B cell (primary cell): ENCODE measurements around the gene USP36. TPM values are rescaled to one million over a fixed set of nuclear protein-coding genes. Genes with fewer than 3 reads are reported as not detected.
A peak's percentile ranks its signal among the peaks of the same experiment; 100 is the strongest.
"Not testable (repeated sequence)": the region's sequence is repeated elsewhere in the genome, so short reads cannot be mapped to it uniquely, and the experiment has no call there.

ENCODE experiments used
- ATAC-seq: fragments of 200-7000 bp; cut with Tn5 transposase; one replicate; pipeline ENCODE4 v1.10.0; 2021; ENCODE audit warnings: low read depth, mild to moderate bottlenecking, moderate number of reproducible peaks, moderate library complexity
- CTCF ChIA-PET: fragments of 350-600 bp; sonication (Branson Sonifier 250); formaldehyde crosslinking; loops from one replicate; lab custom pipeline; 2021; ENCODE audit warnings: antibody characterized with exemption, inconsistent platforms; lab: Charles Lee
- POLR2A ChIA-PET: fragments of 350-600 bp; sonication (Branson Sonifier 250); formaldehyde crosslinking; loops from one replicate; lab custom pipeline; 2021; ENCODE audit warnings: antibody characterized with exemption; lab: Charles Lee
- DNase-seq: peaks from one replicate; pipeline ENCODE4 v3.0.0; 2013
- H2AFZ ChIP-seq: 2 replicates; pipeline ENCODE4 v1.6.1; 2012; ENCODE audit warnings: mild to moderate bottlenecking, low read depth, low read length; ENCODE audit not compliant: insufficient read depth, poor library complexity, severe bottlenecking
- H3K27ac ChIP-seq, 2 donors: 1 replicate in 1 of 2; 2 replicates in 1 of 2; pipeline ENCODE4 v1.5.1; 2012 to 2013; ENCODE audit warnings: low read length in 2 of 2, mild to moderate bottlenecking in 2 of 2, moderate library complexity in 1 of 2
- H3K27me3 ChIP-seq, 4 experiments: fragments of 200-600 bp in 1 of 4; sonication (generic) in 1 of 4; replicated peaks in 1 of 4; 1 replicate in 2 of 4; 2 replicates in 2 of 4; pipeline versions ENCODE4 v1.6.1 to v1.7.0; 2013 to 2016; ENCODE audit warnings: low read length in 3 of 4, mild to moderate bottlenecking in 2 of 4, mixed read lengths in 1 of 4, moderate library complexity in 1 of 4; ENCODE audit not compliant: insufficient read depth in 4 of 4, control insufficient read depth in 3 of 4; ENCODE audit errors: control extremely low read depth in 1 of 4
- H3K36me3 ChIP-seq, 2 experiments: replicated peaks in 1 of 2; 1 replicate in 1 of 2; 2 replicates in 1 of 2; pipeline versions ENCODE4 v1.6.1 to v1.7.1; 2013; ENCODE audit warnings: low read length in 1 of 2; ENCODE audit not compliant: insufficient read depth in 2 of 2, control insufficient read depth in 1 of 2; ENCODE audit errors: control extremely low read depth in 1 of 2, extremely low read depth in 1 of 2
- H3K4me1 ChIP-seq, 2 donors: fragments of 200-600 bp in 1 of 2; sonication (generic) in 1 of 2; 1 replicate in 1 of 2; 2 replicates in 1 of 2; pipeline versions ENCODE4 v1.5.1 to v1.6.1; 2013 to 2017; ENCODE audit warnings: low read length in 2 of 2; ENCODE audit not compliant: control insufficient read depth in 2 of 2, insufficient read depth in 2 of 2
- H3K4me2 ChIP-seq: replicated peaks from 2 replicates; pipeline ENCODE3; 2012; ENCODE audit warnings: mild to moderate bottlenecking, low read depth, low read length; ENCODE audit not compliant: poor library complexity, severe bottlenecking
- H3K4me3 ChIP-seq, 5 experiments: fragments of 200-600 bp in 1 of 5; sonication (generic) in 1 of 5; 1 replicate in 3 of 5; 2 replicates in 2 of 5; pipeline versions ENCODE4 v1.5.1 to v1.7.0; 2011 to 2016; ENCODE audit warnings: low read length in 4 of 5, mild to moderate bottlenecking in 4 of 5, low read depth in 2 of 5, control low read depth in 1 of 5, moderate library complexity in 1 of 5; ENCODE audit not compliant: insufficient read depth in 1 of 5; ENCODE audit errors: control extremely low read depth in 1 of 5, extremely low read depth in 1 of 5
- H3K79me2 ChIP-seq: fragments of 200-600 bp; sonication (generic); one replicate; pipeline ENCODE4 v1.6.0; 2016; ENCODE audit warnings: low read length; ENCODE audit not compliant: control insufficient read depth, insufficient read depth
- H3K9ac ChIP-seq: fragments of 200-600 bp; sonication (generic); 2 replicates; pipeline ENCODE4 v1.6.1; 2017; ENCODE audit warnings: mild to moderate bottlenecking, low read length, moderate library complexity
- H3K9me3 ChIP-seq, 3 donors: one replicate each; pipeline versions ENCODE4 v1.6.1 to v1.7.1; 2013; ENCODE audit warnings: low read length in 2 of 3; ENCODE audit not compliant: control insufficient read depth in 2 of 3, insufficient read depth in 1 of 3; ENCODE audit errors: control extremely low read depth in 1 of 3
- H4K20me1 ChIP-seq: 2 replicates; pipeline ENCODE4 v1.6.0; 2012; ENCODE audit warnings: mild to moderate bottlenecking, low read length; ENCODE audit not compliant: insufficient read depth, control insufficient read depth, poor library complexity, severe bottlenecking
- H3K27ac Mint-ChIP-seq: one replicate; pipeline ENCODE4 v1.8.0; 2021; ENCODE audit warnings: mixed read lengths
- H3K27me3 Mint-ChIP-seq: one replicate; pipeline ENCODE4 v1.8.0; 2021; ENCODE audit warnings: mixed read lengths
- H3K4me1 Mint-ChIP-seq: one replicate; pipeline ENCODE4 v1.8.0; 2021; ENCODE audit warnings: mixed read lengths
- H3K4me3 Mint-ChIP-seq: one replicate; pipeline ENCODE4 v1.8.0; 2021; ENCODE audit warnings: mixed read lengths
- H3K9me3 Mint-ChIP-seq: one replicate; pipeline ENCODE4 v1.8.0; 2022; ENCODE audit warnings: mixed read lengths; ENCODE audit not compliant: insufficient read depth
- EZH2 ChIP-seq: IDR thresholded peaks from 2 replicates; pipeline ENCODE4 v1.6.1; 2012; ENCODE audit warnings: borderline replicate concordance, low read depth, mild to moderate bottlenecking, moderate library complexity, low read length; ENCODE audit not compliant: insufficient read depth, poor library complexity, severe bottlenecking
- WGBS: methylation state at CpG from one replicate; pipeline ENCODE4 v1.1.5; 2013; ENCODE audit warnings: missing lambda C conversion rate; ENCODE audit not compliant: insufficient coverage; 5-methylcytosine and 5-hydroxymethylcytosine counted together
- intact Hi-C: fragments of 100-400 bp; cut with micrococcal nuclease; formaldehyde crosslinking; loops from one replicate; pipeline ENCODE4 v1.10.0; 2022
- polyA minus RNA-seq: library from RNA; depleted of rRNA, polyadenylated mRNA; stranded (reverse); fragments of >200 nt; gene quantifications from 2 replicates; pipeline ENCODE4 v1.2.3, GENCODE V29; 2012
- polyA plus RNA-seq: library from polyadenylated mRNA; depleted of rRNA; stranded (reverse); fragments of >200 nt; gene quantifications from 2 replicates; pipeline ENCODE4 v1.2.3, GENCODE V29; 2012
- total RNA-seq, 2 donors: library from RNA; stranded (reverse); fragments of 120-200 nt in 1 of 2; gene quantifications; 1 replicate in 1 of 2; 2 replicates in 1 of 2; pipeline versions ENCODE4 v1.2.3 to v1.2.4, GENCODE V29; 2013 to 2022
- TF ChIP-seq, protein P1 (sequence below): fragments of 200-600 bp; IDR thresholded peaks from one replicate; pipeline ENCODE4 v1.8.0; 2022; ENCODE audit warnings: antibody characterized with exemption, mild to moderate bottlenecking

Gene USP36
- total RNA-seq (137 and 145 TPM in 2 replicates), polyA plus RNA-seq (52.2 and 59.7 TPM in 2 replicates), polyA minus RNA-seq (67.0 and 168 TPM in 2 replicates)
- total RNA-seq (2013) = 23.4 TPM

- Mint-ChIP-seq H3K4me1 (peaks cover 37% of the 10 kb centered on the region), H3K27me3 (no peaks in the 10 kb centered on the region)
- TF ChIP-seq, protein P1, sequence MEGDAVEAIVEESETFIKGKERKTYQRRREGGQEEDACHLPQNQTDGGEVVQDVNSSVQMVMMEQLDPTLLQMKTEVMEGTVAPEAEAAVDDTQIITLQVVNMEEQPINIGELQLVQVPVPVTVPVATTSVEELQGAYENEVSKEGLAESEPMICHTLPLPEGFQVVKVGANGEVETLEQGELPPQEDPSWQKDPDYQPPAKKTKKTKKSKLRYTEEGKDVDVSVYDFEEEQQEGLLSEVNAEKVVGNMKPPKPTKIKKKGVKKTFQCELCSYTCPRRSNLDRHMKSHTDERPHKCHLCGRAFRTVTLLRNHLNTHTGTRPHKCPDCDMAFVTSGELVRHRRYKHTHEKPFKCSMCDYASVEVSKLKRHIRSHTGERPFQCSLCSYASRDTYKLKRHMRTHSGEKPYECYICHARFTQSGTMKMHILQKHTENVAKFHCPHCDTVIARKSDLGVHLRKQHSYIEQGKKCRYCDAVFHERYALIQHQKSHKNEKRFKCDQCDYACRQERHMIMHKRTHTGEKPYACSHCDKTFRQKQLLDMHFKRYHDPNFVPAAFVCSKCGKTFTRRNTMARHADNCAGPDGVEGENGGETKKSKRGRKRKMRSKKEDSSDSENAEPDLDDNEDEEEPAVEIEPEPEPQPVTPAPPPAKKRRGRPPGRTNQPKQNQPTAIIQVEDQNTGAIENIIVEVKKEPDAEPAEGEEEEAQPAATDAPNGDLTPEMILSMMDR = no peak
- TF ChIP-seq EZH2 = no peak
These were observed at the start of gene USP36 for GRCh38 chr17:78840780-78841611. USP36 (minus strand) TSS chr17:78840814; CDS start chr17:78836363, 4,451 bp downstream.

DNA sequence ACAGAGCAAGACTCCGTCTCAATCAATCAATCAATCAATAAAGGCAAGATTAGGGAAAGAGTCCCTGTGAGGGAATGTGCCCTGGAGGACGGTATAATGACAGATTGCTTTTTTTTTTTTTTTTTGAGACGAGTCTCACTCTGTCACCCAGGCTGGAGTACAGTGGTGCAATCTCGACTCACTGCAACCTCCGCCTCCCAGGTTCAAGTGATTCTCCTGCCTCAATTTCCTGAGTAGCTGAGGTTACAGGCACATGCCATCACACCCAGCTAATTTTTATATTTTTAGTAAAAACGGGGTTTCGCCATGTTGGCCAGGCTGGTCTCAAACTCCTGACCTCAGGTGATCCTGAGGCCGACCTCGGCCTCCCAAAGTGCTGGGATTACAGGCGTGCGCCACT lies 49.5 kb upstream of the USP36 start:
- H3K9me3 Mint-ChIP-seq, ATAC-seq, DNase-seq, H3K27me3 ChIP-seq, H3K9me3 ChIP-seq, intact Hi-C loops, H2AFZ ChIP-seq, H3K27me3 Mint-ChIP-seq, H4K20me1 ChIP-seq, H3K36me3 ChIP-seq, H3K79me2 ChIP-seq: not testable (repeated sequence)
- ChIA-PET CTCF (interaction anchor here (1.1 to 7.7 kb wide), 4 partner anchors 8 to 81 kb away, joined by 4 to 42 read pairs (median 6); no protein-coding TSS in a partner anchor), POLR2A (interaction anchor here (0.6 to 0.7 kb wide), 5 partner anchors 15 to 489 kb away, joined by 3 to 6 read pairs (median 4); partner anchors contain the start of gene CANT1)
- WGBS = 70% methylated on average over 7 of the region's 11 CpGs
- Histone ChIP-seq H3K4me1 (peaks cover 41 to 53% of the 10 kb centered on the region in 2 donors), H3K9ac (peak overlapping the region; percentile 70), H3K4me3 (peak overlapping the region; percentile 5 to 71 (median 53)), H3K27ac (peak overlapping the region; percentile 93 to 96), H3K4me2 (peak overlapping the region; percentile 86)
- H3K4me3 Mint-ChIP-seq = peak overlapping the region; percentile 88
- peaks cover 58% of the 10 kb centered on the region for H3K4me1 Mint-ChIP-seq
- peak overlapping the region; percentile 93 for H3K27ac Mint-ChIP-seq

More at GRCh38 chr17:78840780-78841611, at the start of gene USP36:
- intact Hi-C loops = loop anchor here (1.0 to 10.0 kb wide), 6 partner anchors 48 to 1752 kb away; partner anchors contain the start of gene CYTH1
- no peaks in the 10 kb centered on the region for H3K9me3 Mint-ChIP-seq
- peaks cover 45% of the 10 kb centered on the region for H3K79me2 ChIP-seq
- POLR2A ChIA-PET = interaction anchor here (0.6 to 1.0 kb wide), 5 partner anchors 31 to 210 kb away, joined by 3 to 7 read pairs (median 4); no protein-coding TSS in a partner anchor
- H3K36me3 ChIP-seq = peaks cover 2 to 14% of the 10 kb centered on the region in 2 experiments
- H3K4me1 ChIP-seq = peaks cover 21 to 24% of the 10 kb centered on the region in 2 donors
- peak within 1 kb of the TSS; percentile 91 for H3K4me3 Mint-ChIP-seq
- H3K4me3 ChIP-seq = peak within 1 kb of the TSS; percentile 74 to 85 (median 83)
- H3K4me2 ChIP-seq = peak within 1 kb of the TSS; percentile 92
- H3K27ac Mint-ChIP-seq = peak within 1 kb of the TSS; percentile 98
- no peaks in the 10 kb centered on the region for H3K9me3 ChIP-seq
- peak within 1 kb of the TSS; percentile 99 to 100 for H3K27ac ChIP-seq
- no peaks in the 10 kb centered on the region for H3K27me3 ChIP-seq
- H2AFZ ChIP-seq = peak within 1 kb of the TSS; percentile 55
- ATAC-seq (peak; percentile 85), DNase-seq (peak; percentile 100)
- H4K20me1 ChIP-seq = peaks cover 32% of the 10 kb centered on the region
- peak within 1 kb of the TSS; percentile 97 for H3K9ac ChIP-seq
- 1% methylated on average over 69 of the region's 74 CpGs for WGBS
- CTCF ChIA-PET = interaction anchor here (0.9 to 3.4 kb wide), 4 partner anchors 25 to 131 kb away, joined by 3 to 12 read pairs (median 4); no protein-coding TSS in a partner anchor
